Glutamatergic neuron (in vitro differentiated cells): Measurements from ENCODE around the gene RSRC1. TPM values are rescaled to one million over a fixed set of nuclear protein-coding genes. Genes with fewer than 3 reads are reported as not detected.
"Not testable (repeated sequence)": the region's sequence is repeated elsewhere in the genome, so short reads cannot be mapped to it uniquely, and the experiment has no call there.

Experiments
- DNase-seq: peaks from one replicate; pipeline ENCODE4 v3.0.0; 2022
- H3K27ac Mint-ChIP-seq: one replicate; pipeline ENCODE4 v1.8.0; 2020; ENCODE audit warnings: mild to moderate bottlenecking, mixed read lengths, inconsistent platforms; ENCODE audit not compliant: unreplicated experiment
- H3K27me3 Mint-ChIP-seq: one replicate; pipeline ENCODE4 v1.8.0; 2020; ENCODE audit warnings: mild to moderate bottlenecking, moderate library complexity, mixed read lengths, inconsistent platforms; ENCODE audit not compliant: unreplicated experiment
- H3K36me3 Mint-ChIP-seq: one replicate; pipeline ENCODE4 v1.8.0; 2020; ENCODE audit warnings: mild to moderate bottlenecking, mixed read lengths, inconsistent platforms; ENCODE audit not compliant: unreplicated experiment
- H3K4me1 Mint-ChIP-seq: one replicate; pipeline ENCODE4 v1.8.0; 2020; ENCODE audit warnings: mild to moderate bottlenecking, low read depth, mixed read lengths, inconsistent platforms; ENCODE audit not compliant: unreplicated experiment
- H3K4me3 Mint-ChIP-seq: one replicate; pipeline ENCODE4 v1.8.0; 2020; ENCODE audit warnings: mild to moderate bottlenecking, mixed read lengths, inconsistent platforms; ENCODE audit not compliant: unreplicated experiment
- H3K9me3 Mint-ChIP-seq: one replicate; pipeline ENCODE4 v1.8.0; 2020; ENCODE audit warnings: mild to moderate bottlenecking, moderate library complexity, mixed read lengths, inconsistent platforms; ENCODE audit not compliant: unreplicated experiment
- total RNA-seq: library from RNA; stranded (reverse); fragmentation: NEBNext Ultra II Directional; extraction: Animal tissue kit (Norgen Biotek cat#: 25700); gene quantifications from one replicate; pipeline ENCODE4 v1.2.1, GENCODE V29; 2021; ENCODE audit not compliant: unreplicated experiment
- TF ChIP-seq, protein P1 (sequence below): fragments of 200-600 bp; sonication (generic); IDR thresholded peaks from one replicate; pipeline ENCODE4 v1.5.0; 2021; ENCODE audit not compliant: partially characterized antibody, unreplicated experiment

Gene RSRC1
- total RNA-seq, 1 donor from 2014 or later: 93.9 TPM

DNA sequence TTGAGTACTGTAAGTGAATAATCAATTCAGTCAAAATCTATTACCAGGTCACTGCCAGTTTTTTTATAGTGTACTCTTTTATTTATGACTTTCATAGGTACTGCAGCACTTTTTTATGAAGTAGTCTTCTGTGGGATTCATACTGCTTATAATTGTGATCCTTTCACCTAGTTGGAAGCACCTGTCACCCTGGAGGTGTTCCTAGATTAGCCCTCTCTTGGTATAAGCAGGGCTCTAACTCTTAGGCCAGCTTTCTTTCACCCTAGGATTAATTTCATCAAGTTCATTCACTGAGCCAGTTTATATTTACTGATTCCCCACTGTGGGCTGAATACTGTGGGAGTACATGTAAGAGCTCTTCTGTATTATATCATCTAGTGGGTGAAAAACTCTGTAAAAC lies 395.2 kb downstream of the RSRC1 start:
- no peak overlapping the region for H3K4me3 Mint-ChIP-seq
- no peaks in the 10 kb centered on the region for H3K9me3 Mint-ChIP-seq
- TF ChIP-seq, protein P1, sequence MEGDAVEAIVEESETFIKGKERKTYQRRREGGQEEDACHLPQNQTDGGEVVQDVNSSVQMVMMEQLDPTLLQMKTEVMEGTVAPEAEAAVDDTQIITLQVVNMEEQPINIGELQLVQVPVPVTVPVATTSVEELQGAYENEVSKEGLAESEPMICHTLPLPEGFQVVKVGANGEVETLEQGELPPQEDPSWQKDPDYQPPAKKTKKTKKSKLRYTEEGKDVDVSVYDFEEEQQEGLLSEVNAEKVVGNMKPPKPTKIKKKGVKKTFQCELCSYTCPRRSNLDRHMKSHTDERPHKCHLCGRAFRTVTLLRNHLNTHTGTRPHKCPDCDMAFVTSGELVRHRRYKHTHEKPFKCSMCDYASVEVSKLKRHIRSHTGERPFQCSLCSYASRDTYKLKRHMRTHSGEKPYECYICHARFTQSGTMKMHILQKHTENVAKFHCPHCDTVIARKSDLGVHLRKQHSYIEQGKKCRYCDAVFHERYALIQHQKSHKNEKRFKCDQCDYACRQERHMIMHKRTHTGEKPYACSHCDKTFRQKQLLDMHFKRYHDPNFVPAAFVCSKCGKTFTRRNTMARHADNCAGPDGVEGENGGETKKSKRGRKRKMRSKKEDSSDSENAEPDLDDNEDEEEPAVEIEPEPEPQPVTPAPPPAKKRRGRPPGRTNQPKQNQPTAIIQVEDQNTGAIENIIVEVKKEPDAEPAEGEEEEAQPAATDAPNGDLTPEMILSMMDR: no peak
- DNase-seq: no peak
- H3K4me1 Mint-ChIP-seq: peaks cover 2% of the 10 kb centered on the region
- H3K27ac Mint-ChIP-seq: no peak overlapping the region
- H3K27me3 Mint-ChIP-seq: no peaks in the 10 kb centered on the region
- peaks cover 7% of the 10 kb centered on the region for H3K36me3 Mint-ChIP-seq

DNA sequence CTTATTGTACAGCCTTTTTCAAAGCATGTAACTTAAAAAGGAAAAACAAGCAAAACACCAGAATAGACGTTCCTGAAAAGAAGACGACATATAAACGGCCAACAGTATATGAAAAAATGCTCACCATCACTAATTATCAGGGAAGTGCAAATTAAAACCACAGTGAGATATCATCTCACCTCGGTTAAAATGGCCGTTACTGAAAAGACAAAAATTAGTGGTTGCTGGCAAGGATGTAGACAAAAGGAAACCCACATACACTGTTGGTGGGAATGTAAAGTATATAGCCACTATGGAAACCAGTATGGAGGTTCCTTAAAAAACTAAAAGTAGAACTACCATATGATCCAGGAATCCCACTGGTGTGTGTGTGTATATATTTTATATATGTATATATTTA lies 396.6 kb downstream of the RSRC1 start:
- no peak overlapping the region for H3K4me3 Mint-ChIP-seq
- peaks cover 2% of the 10 kb centered on the region for H3K9me3 Mint-ChIP-seq
- H3K36me3 Mint-ChIP-seq: no peaks in the 10 kb centered on the region
- H3K27me3 Mint-ChIP-seq: no peaks in the 10 kb centered on the region
- H3K27ac Mint-ChIP-seq: no peak overlapping the region
- H3K4me1 Mint-ChIP-seq: peaks cover 2% of the 10 kb centered on the region
- TF ChIP-seq, protein P1: no peak
- no peak for DNase-seq

DNA sequence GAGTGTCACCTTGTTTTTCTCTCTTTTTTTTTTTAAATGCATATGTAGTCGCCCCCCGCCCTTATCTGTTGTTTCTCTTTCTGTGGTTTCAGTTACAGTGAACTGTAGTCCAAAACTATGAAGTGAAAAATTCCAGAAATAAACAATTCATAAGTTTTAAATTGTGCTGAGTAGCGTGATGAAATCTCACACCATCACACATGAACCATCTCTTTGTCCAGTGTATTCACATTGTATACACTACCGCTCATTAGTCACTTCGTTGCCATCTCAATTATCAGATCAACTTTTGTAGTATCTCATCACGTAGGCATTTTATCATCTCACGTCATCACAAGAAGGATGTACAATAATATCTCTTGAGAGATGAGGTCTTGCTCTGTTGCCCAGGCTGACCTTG lies 398.6 kb downstream of the RSRC1 start:
- Mint-ChIP-seq H3K4me1 (peaks cover 2% of the 10 kb centered on the region), H3K27me3 (no peaks in the 10 kb centered on the region), H3K4me3 (no peak overlapping the region), H3K36me3 (no peaks in the 10 kb centered on the region), H3K9me3 (peaks cover 2% of the 10 kb centered on the region), H3K27ac (no peak overlapping the region)
- TF ChIP-seq, protein P1: no peak
- no peak for DNase-seq

DNA sequence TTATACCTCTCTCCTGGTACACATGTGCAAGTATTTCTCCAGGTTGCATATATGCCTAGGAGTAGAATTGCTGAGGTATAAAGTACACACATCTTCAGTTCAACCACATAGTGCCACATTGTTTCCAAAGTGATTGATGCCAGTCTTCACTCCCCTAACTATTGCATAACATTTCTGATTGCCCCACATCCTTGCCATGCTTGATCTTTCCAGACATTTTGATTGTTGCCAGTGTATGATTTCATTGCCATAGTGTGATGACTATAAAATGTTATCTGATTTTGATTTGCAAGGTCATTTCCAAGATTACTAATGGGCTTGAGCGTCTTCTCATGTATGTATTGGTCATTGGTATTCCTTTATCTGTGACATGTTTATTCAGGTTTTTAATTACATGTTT lies 400.0 kb downstream of the RSRC1 start:
- Mint-ChIP-seq H3K9me3 (peaks cover 6% of the 10 kb centered on the region), H3K36me3 (peaks cover 6% of the 10 kb centered on the region), H3K4me1 (peaks cover 2% of the 10 kb centered on the region), H3K27me3 (no peaks in the 10 kb centered on the region), H3K27ac (no peak overlapping the region), H3K4me3 (no peak overlapping the region)
- TF ChIP-seq, protein P1: no peak
- no peak for DNase-seq

DNA sequence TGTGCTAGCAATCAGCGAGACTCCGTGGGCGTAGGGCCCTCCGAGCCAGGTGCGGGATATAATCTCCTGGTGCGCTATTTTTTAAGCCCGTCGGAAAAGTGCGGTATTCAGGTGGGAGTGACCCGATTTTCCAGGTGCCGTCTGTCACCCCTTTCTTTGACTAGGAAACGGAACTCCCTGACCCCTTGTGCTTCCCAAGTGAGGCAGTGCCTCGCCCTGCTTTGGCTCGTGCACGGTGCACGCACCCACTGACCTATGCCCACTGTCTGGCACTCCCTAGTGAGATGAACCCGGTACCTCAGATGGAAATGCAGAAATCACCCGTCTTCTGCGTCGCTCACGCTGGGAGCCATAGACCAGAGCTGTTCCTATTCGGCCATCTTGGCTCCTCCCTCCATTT lies 406.8 kb downstream of the RSRC1 start:
- DNase-seq, H3K4me3 Mint-ChIP-seq, H3K36me3 Mint-ChIP-seq, H3K27ac Mint-ChIP-seq, H3K27me3 Mint-ChIP-seq, H3K4me1 Mint-ChIP-seq, H3K9me3 Mint-ChIP-seq: not testable (repeated sequence)

DNA sequence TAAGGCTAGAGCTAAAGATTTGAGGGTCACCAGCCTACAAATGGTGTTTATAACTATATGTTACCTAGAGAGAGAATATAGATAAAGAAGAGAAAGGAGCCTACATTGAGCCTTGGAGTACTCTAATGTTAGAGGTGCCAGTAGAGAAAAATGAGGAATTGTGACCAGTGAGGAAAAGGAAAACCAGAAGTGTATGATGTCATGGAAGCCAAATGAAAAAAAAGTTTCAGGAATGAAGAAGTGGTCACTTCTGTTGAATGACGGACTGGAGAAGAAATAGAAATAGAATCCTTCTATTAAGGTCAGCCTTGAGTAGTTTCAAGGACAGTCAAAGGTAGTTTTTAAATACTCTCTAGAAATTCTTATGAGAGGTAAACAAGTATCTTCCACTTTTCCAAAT lies 409.9 kb downstream of the RSRC1 start:
- TF ChIP-seq, protein P1: no peak
- H3K27me3 Mint-ChIP-seq: no peaks in the 10 kb centered on the region
- H3K9me3 Mint-ChIP-seq: peaks cover 2% of the 10 kb centered on the region
- no peaks in the 10 kb centered on the region for H3K36me3 Mint-ChIP-seq
- peaks cover 4% of the 10 kb centered on the region for H3K4me1 Mint-ChIP-seq
- H3K27ac Mint-ChIP-seq: no peak overlapping the region
- no peak overlapping the region for H3K4me3 Mint-ChIP-seq
- no peak for DNase-seq
